ENCODE results near the gene RNF214. TPM values are rescaled to one million over a fixed set of nuclear protein-coding genes. Genes with fewer than 3 reads are reported as not detected.

The RNF214 gene
- total and polyA plus RNA-seq, 7 donors, result 6.2 to 23.8 (median 11.1) TPM

- peak; percentile 35 for DNase-seq
- TF ChIP-seq, protein P1, sequence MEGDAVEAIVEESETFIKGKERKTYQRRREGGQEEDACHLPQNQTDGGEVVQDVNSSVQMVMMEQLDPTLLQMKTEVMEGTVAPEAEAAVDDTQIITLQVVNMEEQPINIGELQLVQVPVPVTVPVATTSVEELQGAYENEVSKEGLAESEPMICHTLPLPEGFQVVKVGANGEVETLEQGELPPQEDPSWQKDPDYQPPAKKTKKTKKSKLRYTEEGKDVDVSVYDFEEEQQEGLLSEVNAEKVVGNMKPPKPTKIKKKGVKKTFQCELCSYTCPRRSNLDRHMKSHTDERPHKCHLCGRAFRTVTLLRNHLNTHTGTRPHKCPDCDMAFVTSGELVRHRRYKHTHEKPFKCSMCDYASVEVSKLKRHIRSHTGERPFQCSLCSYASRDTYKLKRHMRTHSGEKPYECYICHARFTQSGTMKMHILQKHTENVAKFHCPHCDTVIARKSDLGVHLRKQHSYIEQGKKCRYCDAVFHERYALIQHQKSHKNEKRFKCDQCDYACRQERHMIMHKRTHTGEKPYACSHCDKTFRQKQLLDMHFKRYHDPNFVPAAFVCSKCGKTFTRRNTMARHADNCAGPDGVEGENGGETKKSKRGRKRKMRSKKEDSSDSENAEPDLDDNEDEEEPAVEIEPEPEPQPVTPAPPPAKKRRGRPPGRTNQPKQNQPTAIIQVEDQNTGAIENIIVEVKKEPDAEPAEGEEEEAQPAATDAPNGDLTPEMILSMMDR (IDR thresholded peaks at IDR 0.05), result no peak
- TF ChIP-seq EP300 (IDR thresholded peaks at IDR 0.05) (no peak), POLR2A (IDR thresholded peaks at IDR 0.05) (no peak), POLR2AphosphoS5 (IDR thresholded peaks at IDR 0.05) (no peak)
- intact Hi-C loops (cut with DNase I), result no loop called here
- Histone ChIP-seq H3K4me3 (no peak overlapping the region), H3K27ac (peak overlapping the region; percentile 89 to 95 (median 91)), H3K36me3 (peaks cover 0 to 24% (median 6%) of the 10 kb centered on the region in 4 donors), H3K9me3 (no peaks in the 10 kb centered on the region), H3K27me3 (no peaks in the 10 kb centered on the region), H3K4me1 (peaks cover 0 to 94% (median 93%) of the 10 kb centered on the region in 4 donors)
- WGBS, 2 donors, result 37 to 80% methylated on average over 4 of the region's 4 CpGs
These were observed 12.5 kb upstream of the RNF214 start for GRCh38 chr11:117219995-117220394.

GRCh38 chr11:117220568-117220967 lies 11.9 kb upstream of the RNF214 start:
- H3K36me3 ChIP-seq, result peaks cover 0 to 28% (median 8%) of the 10 kb centered on the region in 4 donors
- H3K27ac ChIP-seq, result peak overlapping the region; percentile 89 to 95 (median 91)
- H3K9me3 ChIP-seq, result no peaks in the 10 kb centered on the region
- no peaks in the 10 kb centered on the region for H3K27me3 ChIP-seq
- intact Hi-C loops (cut with DNase I), result no loop called here
- WGBS, 2 donors, result 85 to 90% methylated on average over 9 of the region's 9 CpGs
- peak; percentile 94 for DNase-seq
- H3K4me1 ChIP-seq, result peaks cover 0 to 99% (median 96%) of the 10 kb centered on the region in 4 donors
- H3K4me3 ChIP-seq, result peak overlapping the region in 1 of 4 donors; percentile 10
- TF ChIP-seq, protein P1 (IDR thresholded peaks at IDR 0.05), result no peak
- TF ChIP-seq EP300 (IDR thresholded peaks at IDR 0.05) (peak in 3 of 4 donors; percentile 22 to 83 (median 56)), POLR2A (IDR thresholded peaks at IDR 0.05) (peak; percentile 18 to 22), POLR2AphosphoS5 (IDR thresholded peaks at IDR 0.05) (peak; percentile 61 to 84 (median 82))

- intact Hi-C loops (cut with DNase I), result no loop called here
- Histone ChIP-seq H3K27me3 (no peaks in the 10 kb centered on the region), H3K4me1 (peaks cover 0 to 100% (median 96%) of the 10 kb centered on the region in 4 donors), H3K36me3 (peaks cover 0 to 29% (median 7%) of the 10 kb centered on the region in 4 donors), H3K9me3 (no peaks in the 10 kb centered on the region), H3K4me3 (peak overlapping the region in 1 of 4 donors; percentile 10), H3K27ac (peak overlapping the region; percentile 89 to 95 (median 91))
- peak; percentile 93 for DNase-seq
- no peak for TF ChIP-seq POLR2A (IDR thresholded peaks at IDR 0.05)
- peak; percentile 64 to 89 (median 76) for TF ChIP-seq POLR2AphosphoS5 (IDR thresholded peaks at IDR 0.05)
- peak in 3 of 4 donors; percentile 4 to 68 (median 65) for TF ChIP-seq EP300 (IDR thresholded peaks at IDR 0.05)
- WGBS, 2 donors, result 74% methylated on average over 7 of the region's 7 CpGs
These were observed 11.3 kb upstream of the RNF214 start for GRCh38 chr11:117220999-117221774.

- Histone ChIP-seq H3K4me1 (peaks cover 0 to 95% (median 91%) of the 10 kb centered on the region in 4 donors), H3K4me3 (peak overlapping the region in 1 of 4 donors; percentile 2), H3K27ac (peak overlapping the region; percentile 89 to 95 (median 91)), H3K27me3 (no peaks in the 10 kb centered on the region), H3K9me3 (no peaks in the 10 kb centered on the region), H3K36me3 (peaks cover 0 to 34% (median 9%) of the 10 kb centered on the region in 4 donors)
- WGBS, 2 donors, result 71 to 73% methylated on average over 7 of the region's 7 CpGs
- intact Hi-C loops (cut with DNase I), result loop anchor here (1.0 kb wide), 1 partner anchor 24 kb away; no protein-coding TSS in a partner anchor
- peak; percentile 74 to 93 (median 89) for TF ChIP-seq POLR2AphosphoS5 (IDR thresholded peaks at IDR 0.05)
- TF ChIP-seq EP300 (IDR thresholded peaks at IDR 0.05), result peak; percentile 32 to 80 (median 76)
- TF ChIP-seq POLR2A (IDR thresholded peaks at IDR 0.05), result no peak
- TF ChIP-seq, protein P1 (IDR thresholded peaks at IDR 0.05), result no peak
- peak; percentile 92 for DNase-seq
These were observed 10.5 kb upstream of the RNF214 start for GRCh38 chr11:117221775-117222517.
